ENCODE results near the gene TNNI2.
"Not testable (repeated sequence)": the region's sequence is repeated elsewhere in the genome, so short reads cannot be mapped to it uniquely, and the experiment has no call there.

TNNI2 gene

GRCh38 chr11:1862588-1863351, 24.0 kb downstream of the TNNI2 start:
- DNase-seq (ENCODE audit: low spot score): peak; percentile 55

GRCh38 chr11:1863352-1864216, 24.8 kb downstream of the TNNI2 start:
- peak; percentile 77 for DNase-seq (ENCODE audit: low spot score)

GRCh38 chr11:1864231-1864630, 25.4 kb downstream of the TNNI2 start:
- DNase-seq (ENCODE audit: low spot score): no peak

- no peak for DNase-seq (ENCODE audit: low spot score)
Observed at GRCh38 chr11:1864831-1865665, 26.3 kb downstream of the TNNI2 start.

- no peak for DNase-seq (ENCODE audit: low spot score)
Observed at GRCh38 chr11:1866226-1866625, 27.4 kb downstream of the TNNI2 start.

- no peak for DNase-seq (ENCODE audit: low spot score)
Observed at GRCh38 chr11:1866776-1867175, 28.0 kb downstream of the TNNI2 start.

- no peak for DNase-seq (ENCODE audit: low spot score)
Observed at GRCh38 chr11:1867381-1867780, 28.6 kb downstream of the TNNI2 start.

- no peak for DNase-seq (ENCODE audit: low spot score)
Observed at GRCh38 chr11:1868056-1868635, 29.4 kb downstream of the TNNI2 start.

GRCh38 chr11:1868636-1869291, 30.0 kb downstream of the TNNI2 start:
- DNase-seq (ENCODE audit: low spot score): no peak

GRCh38 chr11:1869427-1870325, 30.9 kb downstream of the TNNI2 start:
- DNase-seq (ENCODE audit: low spot score): no peak

- no peak for DNase-seq (ENCODE audit: low spot score)
Observed at GRCh38 chr11:1870326-1870696, 31.5 kb downstream of the TNNI2 start.

- peak; percentile 49 for DNase-seq (ENCODE audit: low spot score)
Observed at GRCh38 chr11:1870721-1871466, 32.1 kb downstream of the TNNI2 start.

GRCh38 chr11:1871531-1871930, 32.8 kb downstream of the TNNI2 start:
- DNase-seq (ENCODE audit: low spot score): no peak

- DNase-seq (ENCODE audit: low spot score): no peak
Observed at GRCh38 chr11:1872267-1872985, 33.6 kb downstream of the TNNI2 start.

- DNase-seq (ENCODE audit: low spot score): peak; percentile 8
Observed at GRCh38 chr11:1873048-1873812, 34.4 kb downstream of the TNNI2 start.

GRCh38 chr11:1873813-1874150, 35.0 kb downstream of the TNNI2 start:
- not testable (repeated sequence) for DNase-seq (ENCODE audit: low spot score)

- DNase-seq (ENCODE audit: low spot score): not testable (repeated sequence)
Observed at GRCh38 chr11:1874441-1875092, 35.8 kb downstream of the TNNI2 start.
